ENCODE measurements around the gene KIFC3.

KIFC3 gene

GRCh38 chr16:57711993-57712392 is 90.3 kb downstream of the KIFC3 start:
- intact Hi-C loops (cut with micrococcal nuclease): no loop called here
- peaks cover 2% of the 10 kb centered on the region for H3K27me3 Mint-ChIP-seq
- H3K27ac Mint-ChIP-seq: no peak overlapping the region
- no peak overlapping the region for H3K4me3 Mint-ChIP-seq
- no peaks in the 10 kb centered on the region for H3K36me3 Mint-ChIP-seq (ENCODE audit: low read depth)
- H3K9me3 Mint-ChIP-seq: no peaks in the 10 kb centered on the region
- no peaks in the 10 kb centered on the region for H3K4me1 Mint-ChIP-seq (ENCODE audit: low read depth)

- no peaks in the 10 kb centered on the region for H3K9me3 Mint-ChIP-seq
- no peak overlapping the region for H3K4me3 Mint-ChIP-seq
- no peaks in the 10 kb centered on the region for H3K36me3 Mint-ChIP-seq (ENCODE audit: low read depth)
- H3K27me3 Mint-ChIP-seq: peaks cover 2% of the 10 kb centered on the region
- intact Hi-C loops (cut with micrococcal nuclease): no loop called here
- H3K4me1 Mint-ChIP-seq (ENCODE audit: low read depth): no peaks in the 10 kb centered on the region
- H3K27ac Mint-ChIP-seq: no peak overlapping the region
Observed at GRCh38 chr16:57711346-57711745, 90.9 kb downstream of the KIFC3 start.

GRCh38 chr16:57709663-57710062 is 92.6 kb downstream of the KIFC3 start:
- no peak overlapping the region for H3K27ac Mint-ChIP-seq
- intact Hi-C loops (cut with micrococcal nuclease): no loop called here
- no peak overlapping the region for H3K4me3 Mint-ChIP-seq
- no peaks in the 10 kb centered on the region for H3K36me3 Mint-ChIP-seq (ENCODE audit: low read depth)
- H3K27me3 Mint-ChIP-seq: peaks cover 8% of the 10 kb centered on the region
- no peaks in the 10 kb centered on the region for H3K9me3 Mint-ChIP-seq
- H3K4me1 Mint-ChIP-seq (ENCODE audit: low read depth): no peaks in the 10 kb centered on the region
